ENCODE results near the gene ARHGEF33.
"Not testable (repeated sequence)": the region's sequence is repeated elsewhere in the genome, so short reads cannot be mapped to it uniquely, and the experiment has no call there.

GRCh38 chr2:38936516-38936915, 46.8 kb downstream of the ARHGEF33 start:
- not testable (repeated sequence) for TF ChIP-seq EZH2 (IDR thresholded peaks at IDR 0.05; ENCODE audit: insufficient read depth, poor library complexity, severe bottlenecking); EZH2phosphoT487 (IDR thresholded peaks at IDR 0.05; ENCODE audit: insufficient read depth, low read depth)

Measured in GM23248 (cell line).